Activated CD4-positive, CD25-positive, alpha-beta regulatory T cell treated with anti-CD3 and anti-CD28 coated beads, Interleukin-2, amount 50 U/mL, for 72 hours (primary cell): ENCODE results near the gene LY6G6F.

Source experiments
- DNase-seq: peaks from one replicate; pipeline ENCODE4 v3.0.0; 2021

Gene LY6G6F

DNA sequence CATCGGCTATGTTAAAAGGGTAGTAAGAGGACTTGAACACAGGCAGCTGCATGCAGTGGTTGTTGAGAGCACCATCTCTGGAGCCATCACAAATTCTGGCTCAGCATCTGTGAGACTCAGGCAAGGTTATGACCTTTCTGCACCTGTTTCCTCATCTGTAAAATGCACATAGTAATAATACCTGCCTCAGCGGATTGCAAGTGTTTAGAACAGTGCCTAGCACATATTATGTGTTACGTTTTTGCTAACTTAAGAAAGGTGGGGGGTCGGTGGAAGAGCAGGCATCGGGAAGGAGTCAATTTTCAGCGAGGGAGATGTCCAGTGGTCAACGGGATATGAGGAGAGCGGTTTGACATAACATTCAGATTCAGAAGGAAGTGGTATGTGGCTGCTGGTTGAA, 28.7 kb upstream of the LY6G6F start:
- DNase-seq: no peak

GRCh38 chr6:31680226-31681134, 26.2 kb upstream of the LY6G6F start, which contains the start of gene LY6G5C:
LY6G5C (minus strand) TSS chr6:31681067; CDS start chr6:31680373, 694 bp downstream.
- DNase-seq: peak; percentile 66

- peak; percentile 51 for DNase-seq
Observed at GRCh38 chr6:31681135-31681671, 25.5 kb upstream of the LY6G6F start.

DNA sequence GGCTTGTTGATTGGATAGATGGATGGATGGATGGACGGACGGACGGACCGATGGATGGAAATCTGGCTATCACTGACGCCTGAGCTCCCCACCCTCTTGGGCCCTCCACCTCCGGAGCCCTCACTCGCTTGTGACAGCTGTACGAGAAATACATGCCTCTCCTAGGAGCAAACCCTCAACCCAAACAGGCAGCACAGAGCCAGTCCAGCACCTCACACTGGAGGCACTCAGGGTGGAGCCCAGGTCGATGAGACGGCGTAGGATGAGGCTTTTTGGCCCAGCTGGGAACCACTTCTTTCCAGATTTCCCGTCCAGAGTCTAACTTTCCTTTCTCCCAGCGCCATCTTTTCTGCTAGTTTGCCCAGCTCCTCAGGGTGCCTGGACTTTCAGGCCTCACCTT, 23.1 kb upstream of the LY6G6F start:
- DNase-seq: no peak

DNA sequence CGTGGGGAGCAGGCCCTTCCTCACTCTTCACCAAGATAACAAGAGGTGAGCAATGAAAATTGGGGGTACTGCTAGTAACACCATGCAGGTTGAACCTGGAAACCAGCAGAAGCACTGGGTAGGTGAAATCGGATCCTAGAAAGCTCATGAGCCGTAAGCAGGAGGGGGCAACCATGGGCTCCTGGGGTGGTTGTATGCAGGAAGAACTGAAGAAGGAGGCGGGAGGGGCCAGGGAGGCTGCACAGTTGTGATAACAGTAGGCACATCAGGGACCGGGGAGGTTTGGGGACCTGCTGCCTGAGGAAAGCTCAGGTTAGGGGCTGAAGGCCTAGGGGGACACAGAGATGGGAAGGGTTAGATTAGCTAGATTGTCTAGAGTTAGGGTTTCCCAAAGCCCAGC, 20.2 kb upstream of the LY6G6F start:
- DNase-seq: no peak

DNA sequence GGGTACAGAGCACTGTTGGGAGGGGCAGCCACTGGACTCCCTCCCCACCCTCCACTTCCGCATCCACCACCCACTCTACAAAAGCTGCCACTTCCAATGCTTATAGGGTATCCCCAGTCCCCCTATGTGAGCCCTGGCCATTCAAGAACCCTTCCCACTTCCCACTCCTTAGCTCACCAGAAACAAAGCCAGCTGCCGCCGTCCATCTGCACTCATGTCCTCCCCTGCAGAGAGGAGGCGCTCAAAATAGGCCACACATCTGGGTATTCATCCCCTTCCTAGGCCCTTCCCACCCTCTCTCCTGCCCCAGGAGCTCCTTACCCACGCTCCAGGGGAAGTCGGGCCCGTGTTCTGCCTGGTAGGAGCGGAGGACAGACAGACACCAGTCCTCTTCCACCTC, 19.3 kb upstream of the LY6G6F start:
- DNase-seq: no peak

GRCh38 chr6:31687860-31688693, 18.6 kb upstream of the LY6G6F start:
- no peak for DNase-seq

DNA sequence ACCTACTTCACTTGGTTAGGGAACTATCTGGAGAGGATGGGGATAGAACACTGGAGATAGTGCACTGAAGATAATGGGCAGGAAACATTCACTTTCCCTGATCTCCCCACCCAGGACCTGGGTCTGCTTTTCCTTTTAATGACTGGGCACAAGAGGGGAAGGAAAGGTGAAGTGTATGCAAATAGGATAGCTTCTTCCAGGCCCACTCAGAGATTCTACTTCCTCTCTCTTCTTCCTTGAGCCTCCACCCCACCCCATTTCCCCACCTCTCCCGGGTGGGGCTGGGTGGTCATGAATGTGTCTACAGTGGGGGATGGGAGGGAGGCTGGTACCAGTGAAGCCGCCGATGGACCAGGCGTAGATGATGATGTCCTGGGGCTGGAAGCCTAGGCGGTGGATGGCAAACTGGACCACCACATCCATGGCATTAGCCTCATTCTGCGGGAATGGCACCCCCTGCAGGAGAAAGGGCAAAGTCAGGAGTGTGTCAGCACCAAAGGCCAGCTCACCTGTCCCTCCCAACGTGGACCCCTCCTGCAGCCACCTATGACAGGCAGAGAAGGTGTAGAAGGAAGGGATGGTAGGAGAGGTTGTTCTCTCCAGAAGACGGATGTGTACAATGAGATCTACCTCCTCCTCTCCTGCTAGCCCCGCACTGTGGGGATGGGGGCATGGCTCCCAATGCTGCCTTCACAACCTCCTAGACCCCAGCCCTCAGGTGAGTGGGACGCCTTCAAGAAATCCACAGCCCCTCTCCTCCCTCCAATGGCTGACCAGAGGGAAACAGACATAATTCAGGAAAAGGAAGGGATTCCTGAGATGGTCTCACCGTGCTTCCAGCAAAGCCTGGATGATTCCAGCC, 17.2 kb upstream of the LY6G6F start:
- no peak for DNase-seq

DNA sequence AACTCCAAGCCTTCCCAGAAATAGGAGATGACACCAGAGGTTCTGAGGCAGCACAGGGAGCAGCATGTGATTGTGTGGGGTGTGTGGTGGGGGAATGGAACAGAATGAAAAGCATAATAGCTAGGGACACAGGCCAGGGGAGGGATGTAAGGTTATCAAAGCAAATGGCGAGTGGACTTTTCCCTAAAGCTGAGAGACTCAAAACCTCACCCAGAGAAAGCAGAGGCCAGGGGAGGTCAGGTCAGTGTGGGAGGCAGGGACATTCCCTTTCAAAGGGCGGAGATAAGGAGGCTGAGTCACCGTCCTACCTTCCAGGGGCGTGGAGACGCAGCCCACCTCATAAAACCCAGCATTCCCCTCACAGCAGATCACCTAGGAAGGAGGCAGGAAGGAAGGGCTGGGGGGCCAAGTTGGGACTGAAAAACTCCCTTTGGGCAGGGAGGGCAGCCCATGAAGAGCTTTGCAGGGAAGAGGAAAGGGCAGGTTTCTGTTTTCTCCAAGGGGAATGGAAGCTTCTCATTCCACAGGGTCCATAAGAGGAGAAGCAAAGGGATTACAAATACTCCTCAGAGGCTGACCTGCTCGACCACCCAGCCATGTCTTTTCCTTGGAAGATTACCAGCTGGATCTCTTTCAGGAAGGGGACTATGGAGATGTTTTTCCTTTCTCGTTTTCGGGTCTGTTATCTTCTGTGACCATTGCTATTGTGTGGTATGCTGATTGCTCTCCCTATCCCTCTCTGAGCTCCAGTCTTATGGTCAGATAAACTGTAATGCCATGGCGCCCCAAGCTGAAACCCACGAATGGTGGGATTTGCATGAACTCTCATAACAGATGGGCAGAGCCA, 16.2 kb upstream of the LY6G6F start:
- DNase-seq: no peak

- no peak for DNase-seq
Observed at GRCh38 chr6:31691078-31691463, 15.6 kb upstream of the LY6G6F start.

GRCh38 chr6:31691564-31692108, 15.0 kb upstream of the LY6G6F start:
- no peak for DNase-seq

- DNase-seq: no peak
Observed at GRCh38 chr6:31692353-31692752, 14.3 kb upstream of the LY6G6F start.

DNA sequence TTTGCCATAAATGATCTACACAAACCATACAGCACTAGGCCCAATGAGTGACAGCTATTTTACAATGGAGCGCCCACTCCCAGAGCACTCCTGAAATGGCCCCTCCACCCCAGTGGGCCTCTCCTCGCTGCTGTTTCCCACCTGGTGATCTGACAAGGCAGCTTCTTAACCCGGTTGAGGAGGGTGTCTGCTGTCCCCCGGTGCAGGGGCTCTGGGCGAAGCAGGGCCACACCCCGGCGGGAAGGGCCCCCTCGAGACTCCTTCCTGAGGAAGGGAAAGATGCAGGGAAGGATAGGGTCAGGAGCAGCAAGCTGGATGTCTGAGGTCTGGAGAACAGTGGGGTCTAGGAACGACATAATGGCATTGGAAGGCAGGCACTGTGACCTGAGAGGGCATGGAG, 13.8 kb upstream of the LY6G6F start:
- DNase-seq: no peak

DNA sequence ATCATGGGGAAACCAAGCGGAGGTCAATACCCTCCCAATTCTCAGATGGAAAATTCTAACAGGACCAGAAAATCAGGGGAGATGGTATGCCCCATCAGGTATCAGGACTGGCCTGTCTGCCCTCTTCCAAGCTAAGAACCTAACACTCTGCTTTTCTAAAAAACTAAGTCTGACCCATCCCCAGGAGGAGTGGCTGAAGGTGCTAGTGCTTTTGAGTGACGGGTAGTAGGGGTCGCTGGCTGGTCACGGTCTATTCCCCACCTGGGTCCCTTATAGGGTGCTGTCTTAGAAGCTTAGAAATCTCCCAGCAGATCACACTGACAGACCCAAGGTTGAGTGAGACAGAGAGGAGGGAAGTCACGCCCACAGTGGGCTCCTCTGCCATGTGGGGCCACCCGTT, 13.1 kb upstream of the LY6G6F start:
- no peak for DNase-seq

GRCh38 chr6:31697555-31697954, 9.1 kb upstream of the LY6G6F start:
- DNase-seq: no peak

- DNase-seq: no peak
Observed at GRCh38 chr6:31700740-31701401, 5.8 kb upstream of the LY6G6F start.

DNA sequence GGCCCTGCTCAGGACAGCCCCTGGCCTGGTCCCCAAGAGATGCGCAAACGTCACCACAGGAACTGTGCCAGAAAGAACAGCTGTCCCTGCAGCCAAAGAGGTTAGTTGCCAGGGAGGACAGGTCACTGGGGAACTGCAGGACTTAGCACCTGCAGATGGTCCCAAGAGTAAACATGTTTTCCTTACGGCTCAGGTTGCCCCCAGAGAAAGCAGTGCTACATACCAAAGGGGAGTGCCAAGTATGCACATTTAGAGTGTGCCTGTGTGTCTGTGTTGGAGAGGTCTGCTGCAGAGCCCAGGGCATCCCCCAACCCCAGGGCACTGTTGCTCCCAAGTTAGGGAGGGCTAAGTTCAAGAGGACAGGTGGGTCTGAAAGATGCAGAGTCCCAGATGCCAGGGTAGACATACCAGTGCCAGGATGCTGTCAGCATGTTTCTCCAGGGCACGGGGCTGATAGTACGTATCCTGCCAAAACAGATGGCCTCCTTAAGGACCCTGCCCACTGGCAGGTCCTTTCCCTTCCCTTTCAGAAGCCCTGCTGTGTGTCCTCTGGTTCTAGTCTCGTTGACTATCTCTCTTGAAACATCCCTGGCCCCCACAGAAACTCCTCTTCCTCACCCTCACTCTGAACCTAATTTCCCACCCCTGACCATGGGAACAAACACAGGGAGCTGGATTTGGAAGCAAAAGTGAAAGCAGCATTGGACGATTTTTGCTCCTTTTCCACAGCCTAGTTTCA, 4.8 kb upstream of the LY6G6F start:
- no peak for DNase-seq

- no peak for DNase-seq
Observed at GRCh38 chr6:31702405-31702818, 4.3 kb upstream of the LY6G6F start.

- DNase-seq: peak; percentile 95
Observed at GRCh38 chr6:31702819-31703716, 3.6 kb upstream of the LY6G6F start, which contains the start of gene ABHD16A. ABHD16A (minus strand) TSS chr6:31703324; CDS start chr6:31703281, 43 bp downstream.
